Measurements from ENCODE around the gene PLXDC2.

PLXDC2 gene

GRCh38 chr10:19915816-19916215, 99.6 kb downstream of the PLXDC2 start:
- DNase-seq = no peak

DNA sequence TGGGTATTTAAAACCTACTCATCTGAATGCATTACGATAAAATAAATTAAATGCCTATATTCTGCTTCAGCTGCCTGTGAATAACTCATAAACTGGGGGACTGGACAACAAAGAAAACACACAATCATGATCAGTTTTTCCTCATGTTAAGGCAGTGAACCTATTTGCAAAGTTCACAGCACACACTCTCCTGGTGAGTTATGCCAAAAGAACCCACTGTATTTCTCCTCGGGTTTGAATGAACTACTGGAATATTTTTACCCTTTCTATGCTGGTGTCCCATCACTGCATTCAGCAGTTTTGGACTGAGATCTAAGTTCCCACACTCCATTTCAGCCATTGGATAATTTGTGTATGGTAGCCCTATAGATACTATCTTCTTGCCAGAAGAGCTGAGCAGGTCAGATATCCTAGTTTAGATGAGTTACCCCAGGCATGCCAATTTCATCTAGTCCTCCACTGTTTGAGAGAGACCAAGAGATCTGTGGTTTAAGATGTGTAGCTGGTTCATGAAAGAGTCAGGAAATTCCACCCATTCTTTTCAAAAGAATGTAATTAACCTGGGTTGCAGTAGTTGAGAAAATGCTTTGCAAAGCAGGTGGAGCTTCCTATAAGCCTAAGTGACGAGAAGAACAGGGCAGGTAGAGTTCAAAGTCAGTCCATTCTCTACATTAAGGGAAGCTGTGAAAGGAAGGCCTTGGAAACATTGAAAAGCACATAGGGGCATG, 101.7 kb downstream of the PLXDC2 start:
- no peak for DNase-seq

GRCh38 chr10:19918794-19919193, 102.6 kb downstream of the PLXDC2 start:
- no peak for DNase-seq

DNA sequence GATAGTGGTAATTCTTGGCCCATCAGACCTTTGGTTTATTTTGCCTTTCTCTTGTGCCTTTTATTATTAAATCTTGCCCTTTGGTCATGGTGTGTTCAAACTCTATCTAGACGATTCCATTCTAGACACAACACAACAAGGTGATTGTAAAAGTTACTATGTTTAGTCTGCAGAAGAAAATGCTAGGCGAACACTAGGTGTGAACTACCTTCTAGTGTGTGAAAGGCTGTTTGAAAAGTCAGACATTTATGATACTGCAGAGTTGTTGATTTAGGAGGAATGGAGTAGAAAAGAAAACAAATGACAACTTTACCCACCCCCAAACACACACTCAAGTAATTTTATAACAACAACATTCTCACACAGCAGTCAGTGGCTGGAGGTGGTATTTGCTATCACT, 103.4 kb downstream of the PLXDC2 start:
- no peak for DNase-seq

- DNase-seq = no peak
These were observed 104.0 kb downstream of the PLXDC2 start for GRCh38 chr10:19920075-19920726.

DNA sequence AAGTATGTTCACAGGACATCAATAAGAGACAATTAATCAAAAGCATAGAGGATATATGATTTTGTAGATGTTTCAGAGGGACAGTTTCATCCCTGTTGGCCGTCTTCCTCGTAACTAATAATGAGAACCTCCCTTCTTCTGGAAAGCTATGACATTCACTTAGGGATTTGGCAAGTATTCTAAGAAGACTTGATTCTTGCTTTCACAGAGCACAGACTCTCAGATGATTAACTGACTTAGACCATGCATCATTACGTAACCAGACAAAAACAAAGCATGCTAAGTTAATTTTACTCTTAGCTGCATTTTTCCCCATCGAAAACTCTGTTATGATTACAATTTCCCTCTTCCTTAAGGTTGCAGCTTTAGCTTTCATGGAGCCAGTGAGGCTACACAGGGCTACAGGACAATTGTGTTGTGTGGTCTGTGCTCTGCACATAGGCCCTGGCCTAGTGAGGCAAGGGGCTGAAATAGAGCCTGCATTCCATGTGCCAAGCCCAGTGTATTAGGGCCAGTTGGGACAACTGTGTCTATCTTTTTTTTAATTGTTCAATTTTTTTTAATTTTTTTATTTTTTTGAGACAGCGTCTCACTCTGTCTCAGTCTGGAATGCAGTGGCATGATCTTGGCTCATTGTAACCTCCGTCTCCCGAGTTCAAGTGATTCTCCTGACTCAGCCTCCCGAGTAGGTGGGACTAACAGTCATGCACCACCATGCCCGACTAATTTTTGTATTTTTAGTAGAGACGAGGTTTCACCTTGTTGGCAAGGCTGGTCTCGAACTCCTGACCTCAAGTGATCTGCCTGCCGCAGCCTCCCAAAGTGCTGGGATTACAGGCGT, 105.3 kb downstream of the PLXDC2 start:
- no peak for DNase-seq

DNA sequence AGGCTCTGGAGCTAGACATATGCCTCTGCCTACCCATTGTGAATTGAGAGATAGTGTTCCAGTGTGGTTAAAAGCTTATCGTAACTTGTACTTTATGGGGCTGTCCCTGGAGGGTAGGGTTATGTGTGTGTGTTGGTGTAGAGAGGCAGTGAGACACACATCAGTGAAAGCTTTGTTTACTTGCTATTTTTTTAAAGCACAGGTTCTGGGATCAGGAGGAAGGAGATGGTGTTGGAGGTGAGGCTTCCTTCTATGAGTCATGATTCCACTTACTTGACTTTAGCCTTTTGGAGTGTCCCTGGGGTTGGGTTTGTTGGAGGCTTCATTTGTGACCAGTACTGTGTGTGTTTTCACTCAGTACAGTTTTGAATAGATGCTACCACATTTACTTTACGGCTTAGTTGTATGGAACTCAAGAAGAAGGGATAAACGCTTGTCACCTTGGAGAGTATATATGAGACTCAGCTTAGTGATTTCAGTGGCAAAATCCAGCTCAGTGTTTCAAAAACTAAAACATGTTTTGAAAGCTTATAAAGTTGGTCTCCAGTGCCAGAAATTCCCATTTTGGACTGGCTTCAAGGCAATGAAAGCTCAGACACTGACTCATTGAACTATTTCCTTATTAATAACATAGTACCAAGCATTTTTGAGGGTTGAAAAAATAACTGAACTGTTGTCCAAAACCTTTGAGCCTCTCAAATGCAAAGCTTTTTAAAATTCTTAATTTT, 106.2 kb downstream of the PLXDC2 start:
- no peak for DNase-seq

DNA sequence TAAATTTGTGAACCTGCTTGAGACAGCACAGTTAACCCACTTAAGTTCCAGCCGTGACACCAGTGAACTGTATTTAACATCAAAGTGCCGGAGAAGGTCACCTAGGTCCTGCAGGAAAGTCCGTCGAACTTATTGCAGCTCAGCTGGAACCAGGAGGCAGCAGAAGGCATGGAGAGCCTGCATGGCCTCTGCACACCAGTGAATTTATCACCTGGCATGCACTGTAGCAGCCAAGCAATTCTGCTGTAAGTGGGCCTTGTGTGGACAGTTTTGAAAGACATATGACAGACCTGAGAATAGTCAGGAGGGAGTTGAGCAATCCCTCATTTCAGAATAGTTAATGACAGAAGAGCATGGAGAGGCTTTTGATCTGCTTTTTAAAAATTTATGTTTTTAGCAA, 108.8 kb downstream of the PLXDC2 start:
- no peak for DNase-seq

DNA sequence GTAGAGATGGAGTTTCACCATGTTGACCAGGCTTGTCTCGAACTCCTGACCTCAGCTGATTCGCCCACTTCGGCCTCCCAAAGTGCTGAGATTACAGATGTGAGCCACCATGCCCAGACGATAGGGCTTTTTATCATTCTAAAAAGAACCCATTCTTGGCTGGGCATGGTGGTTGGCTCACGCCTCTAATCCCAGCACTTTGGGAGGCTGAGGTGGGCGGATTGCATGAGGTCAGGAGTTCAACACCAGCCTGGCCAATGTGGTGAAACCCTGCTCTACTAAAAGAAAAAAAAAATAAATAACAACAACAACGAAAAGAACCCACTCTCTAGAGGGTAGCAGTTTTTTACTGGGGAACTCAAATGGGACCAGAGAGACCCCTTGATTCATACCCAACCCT, 112.7 kb downstream of the PLXDC2 start:
- no peak for DNase-seq

- DNase-seq = no peak
These were observed 113.4 kb downstream of the PLXDC2 start for GRCh38 chr10:19929506-19930140.

DNA sequence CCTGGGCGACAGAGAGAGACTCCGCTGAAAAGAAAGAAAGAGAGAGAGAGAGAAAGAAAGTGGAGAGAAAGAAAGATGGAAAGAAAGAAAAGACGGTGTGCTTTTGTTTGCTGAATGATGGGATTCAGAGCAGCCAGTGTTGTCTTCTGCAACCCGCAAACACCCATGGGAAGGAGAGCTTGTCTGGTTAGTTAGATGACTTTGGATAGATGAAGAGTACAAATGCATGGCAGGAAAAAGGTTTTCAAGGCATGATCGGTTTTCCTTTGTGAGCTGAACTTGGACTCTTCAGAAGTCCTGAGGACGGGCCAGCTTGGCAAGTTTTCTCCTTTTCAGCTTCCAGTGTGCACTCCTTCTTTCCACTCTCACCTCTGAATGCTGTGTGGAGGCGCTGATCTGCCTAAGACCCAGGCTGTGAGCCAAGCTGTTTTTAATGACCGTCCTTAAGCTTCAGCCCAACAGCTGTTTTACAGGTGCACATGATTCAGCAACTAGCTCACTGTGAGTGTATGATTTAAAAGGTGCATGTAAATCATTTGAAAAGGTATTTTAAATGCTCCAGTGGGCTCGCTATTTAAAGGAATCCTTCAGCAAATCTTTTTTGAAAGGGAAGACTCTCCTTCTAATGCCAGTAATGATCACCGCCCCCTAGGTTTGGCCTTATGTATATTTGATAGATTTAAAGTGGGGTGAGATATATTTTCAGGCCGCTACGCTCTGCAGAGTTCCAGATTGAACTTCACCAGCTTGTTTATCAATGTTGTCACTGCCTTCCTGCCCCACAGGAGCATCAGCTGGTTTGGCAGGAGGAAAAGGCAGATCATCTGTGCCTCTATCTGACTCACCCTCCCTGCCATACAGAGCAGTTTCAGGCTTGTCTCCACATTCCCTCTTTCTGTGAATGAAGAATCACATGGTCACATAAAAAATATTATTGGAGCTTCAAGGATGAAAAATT, 115.0 kb downstream of the PLXDC2 start:
- DNase-seq = no peak

DNA sequence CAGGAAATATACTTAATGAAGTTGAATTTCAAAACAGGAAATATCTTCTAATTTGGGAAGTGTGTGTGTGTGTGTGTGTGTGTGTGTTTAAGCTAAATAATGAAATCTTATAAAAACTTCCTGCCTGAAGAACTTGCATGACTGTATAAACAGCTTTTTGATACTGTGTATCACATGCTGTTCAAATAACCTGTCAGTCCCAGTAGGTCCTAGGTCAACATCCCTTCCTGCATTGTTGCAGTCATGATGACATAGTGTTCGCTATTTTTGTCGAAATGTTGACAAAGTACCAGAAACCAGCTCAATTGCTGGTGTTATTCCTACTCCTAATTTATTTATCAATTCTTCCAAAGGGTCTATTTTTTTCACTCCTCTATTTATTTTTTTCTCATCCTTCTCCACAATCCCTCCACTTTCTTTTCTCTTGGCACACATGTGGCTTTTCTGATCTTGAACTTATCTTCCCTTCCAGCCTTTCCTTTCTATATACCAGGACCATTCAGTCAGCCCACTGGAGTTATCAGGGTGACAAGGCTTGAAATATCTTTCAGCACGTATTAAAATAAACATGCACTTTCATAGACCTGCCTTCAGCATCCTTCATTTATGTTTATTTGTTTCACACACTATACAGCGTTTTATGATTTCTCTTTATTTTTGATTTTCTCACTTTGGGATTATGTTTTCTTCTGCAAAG, 115.8 kb downstream of the PLXDC2 start:
- DNase-seq = no peak

DNA sequence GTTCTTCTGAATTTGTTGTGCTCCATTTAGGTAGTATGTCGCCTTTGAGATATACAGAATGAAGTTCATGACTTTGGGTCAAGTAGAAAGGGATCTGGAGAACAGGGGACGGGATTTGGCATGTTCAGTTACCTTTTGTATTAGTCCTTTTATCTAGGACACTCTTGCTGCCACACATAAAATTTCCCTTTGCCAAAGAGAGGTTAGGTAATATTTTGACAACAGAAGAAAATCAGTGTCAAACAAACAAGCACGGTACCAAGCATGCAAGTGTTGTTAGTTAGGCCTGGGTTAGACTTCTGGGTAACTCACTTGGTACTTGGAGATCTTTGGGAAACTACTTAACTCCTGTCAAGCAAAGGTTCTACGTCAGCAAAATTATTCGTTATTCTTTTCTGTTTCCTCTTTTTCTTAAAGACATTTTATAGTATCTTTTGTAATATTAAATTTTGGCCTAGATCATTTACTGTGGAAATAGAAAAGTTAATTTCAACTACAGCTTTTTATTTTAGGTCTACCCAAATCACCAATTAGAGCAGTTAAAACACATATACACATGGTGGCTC, 116.7 kb downstream of the PLXDC2 start:
- no peak for DNase-seq

DNA sequence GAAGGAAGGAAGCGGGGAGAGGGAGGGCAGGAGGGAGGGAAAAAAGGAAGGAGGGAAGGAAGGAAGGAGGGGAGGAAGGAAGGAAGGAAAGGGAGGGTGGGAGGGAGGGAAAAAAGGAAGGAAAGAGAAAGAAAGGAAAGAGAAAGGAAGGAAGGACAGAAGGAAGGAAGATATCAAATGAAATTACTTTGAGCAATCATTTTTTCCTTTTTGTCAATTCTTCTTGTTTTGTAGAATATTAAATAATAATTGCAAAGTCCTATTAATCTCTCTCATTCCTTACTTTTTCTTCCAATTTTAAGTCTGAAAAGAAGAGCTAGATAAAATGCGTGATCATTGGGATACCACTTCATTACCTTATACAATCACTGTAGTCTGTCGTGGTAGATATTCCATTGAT, 117.5 kb downstream of the PLXDC2 start:
- DNase-seq = no peak

DNA sequence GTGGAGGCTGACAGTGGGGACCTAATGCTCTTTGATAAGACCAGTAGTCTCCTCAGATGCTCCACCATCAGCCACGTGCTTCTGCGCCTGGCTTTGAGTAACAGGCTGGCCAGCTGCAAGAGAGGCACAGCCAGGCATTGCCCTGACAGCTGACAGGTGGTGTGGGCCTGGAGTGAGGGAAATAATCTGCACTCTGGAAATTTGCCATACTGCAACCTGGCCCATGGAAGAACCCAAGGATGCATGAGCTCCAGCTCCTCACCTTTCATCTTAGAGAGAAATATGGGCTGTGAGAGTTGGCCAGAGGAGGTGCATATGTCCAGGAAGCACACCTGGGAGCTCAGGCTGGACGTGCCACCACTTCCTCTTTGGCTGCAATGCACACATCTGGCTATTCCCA, 118.9 kb downstream of the PLXDC2 start:
- DNase-seq = no peak

DNA sequence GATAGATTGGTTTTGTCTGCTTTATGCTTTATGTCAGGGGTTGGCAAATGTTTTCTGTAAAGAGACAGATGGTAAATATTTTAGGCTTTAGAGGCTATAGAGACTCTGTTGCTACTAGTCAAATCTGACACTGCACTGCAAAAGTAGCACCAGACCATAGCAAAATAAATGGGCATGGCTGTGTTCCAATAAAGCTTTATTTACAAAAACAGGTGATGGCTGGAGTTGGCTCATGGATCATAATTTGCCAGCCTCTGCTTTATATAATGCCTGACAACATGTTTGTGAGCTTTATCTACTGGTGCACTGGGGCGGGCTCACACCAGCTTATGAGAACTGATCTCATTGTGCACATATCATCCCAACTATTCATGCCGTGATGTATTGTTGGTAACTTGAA, 120.1 kb downstream of the PLXDC2 start:
- no peak for DNase-seq

DNA sequence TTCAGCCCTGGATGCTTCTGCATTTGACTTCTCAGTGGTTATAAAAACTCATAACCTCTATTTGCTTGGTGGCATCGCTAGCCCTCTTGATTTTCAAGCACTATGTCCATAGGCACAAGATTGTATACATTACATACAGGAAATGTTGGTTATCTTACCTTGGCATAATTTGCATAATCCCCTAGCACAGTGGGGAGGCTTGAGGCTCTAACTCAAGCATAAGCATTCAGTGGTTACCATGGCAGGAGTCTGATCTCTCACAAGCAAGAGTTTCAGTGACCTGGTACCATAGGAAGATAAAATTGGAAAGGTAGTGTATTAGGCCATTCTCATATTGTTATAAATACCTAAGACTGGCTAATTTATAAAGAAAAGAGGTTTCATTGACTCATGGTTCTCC, 121.8 kb downstream of the PLXDC2 start:
- DNase-seq = no peak

GRCh38 chr10:19941206-19941880, 125.1 kb downstream of the PLXDC2 start:
- DNase-seq = no peak

DNA sequence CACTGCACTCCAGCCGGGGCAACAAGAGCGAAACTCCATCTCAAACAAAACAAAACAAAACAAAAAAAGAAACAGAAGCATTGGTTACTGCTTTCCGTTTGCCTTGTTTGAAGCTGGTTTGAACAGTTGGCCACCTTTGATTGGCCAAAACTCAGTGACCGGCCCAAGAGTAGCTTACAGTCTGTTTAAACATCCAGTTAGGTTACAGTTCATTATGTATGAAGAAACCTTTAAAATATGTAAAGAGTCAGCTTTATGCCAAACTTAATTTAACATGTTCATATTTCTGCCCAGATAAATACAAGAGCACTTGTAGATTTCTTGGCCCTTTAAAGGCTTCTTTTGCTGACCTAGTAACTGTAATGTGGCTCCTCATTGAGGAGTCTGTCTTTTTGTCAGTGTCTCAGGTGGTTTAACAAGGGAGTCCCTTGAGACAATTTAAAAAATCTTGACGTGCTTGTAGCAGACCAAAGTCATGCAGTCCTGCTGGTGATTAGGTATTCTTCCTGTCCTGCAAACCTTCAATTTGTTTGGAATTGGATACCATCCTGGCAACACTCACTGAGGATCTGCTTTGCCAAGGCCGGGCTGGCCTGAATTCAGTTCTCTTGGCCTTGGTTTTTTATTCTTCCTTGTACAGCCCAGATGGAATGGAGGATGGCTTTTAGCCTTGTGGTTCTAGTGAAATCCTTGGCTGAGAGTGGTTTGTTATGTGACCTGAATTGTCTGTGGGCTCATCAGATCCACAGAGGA, 128.9 kb downstream of the PLXDC2 start:
- no peak for DNase-seq

Data from activated CD4-positive, alpha-beta T cell treated with anti-CD3 and anti-CD28 coated beads, Interleukin-2, Interleukin-6, amounts not matched to agents 100 ng/mL and 50 ng/mL, durations not matched to agents 16 hours and 8 hours (primary cell).